ENCODE results near the gene DMPK. TPM values are rescaled to one million over a fixed set of nuclear protein-coding genes. Genes with fewer than 3 reads are reported as not detected.

DMPK gene
- total and polyA plus RNA-seq, 2 experiments from 2014 or later = 9.8 to 24.0 TPM

DNA sequence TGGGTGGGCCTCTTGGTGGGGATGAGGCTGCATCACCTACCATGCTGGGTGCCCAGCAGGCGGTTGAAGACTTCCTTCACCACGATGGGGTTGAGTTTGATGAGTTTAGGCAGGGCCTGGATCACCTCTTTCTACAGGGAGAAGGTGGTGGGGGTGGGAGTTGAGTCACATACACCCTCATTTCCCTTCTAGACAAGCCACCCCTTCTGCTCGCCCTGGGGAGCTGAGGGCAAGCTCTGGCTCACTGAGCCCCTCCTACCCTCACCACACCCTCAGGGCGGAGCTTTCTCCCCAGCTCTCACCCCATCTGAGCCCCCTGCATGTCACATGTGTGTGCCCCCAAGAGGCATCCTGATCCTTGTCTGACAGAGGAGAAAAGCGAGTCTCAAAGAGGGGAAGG is 40.4 kb upstream of the DMPK start (continued):
- TF ChIP-seq, protein P1, sequence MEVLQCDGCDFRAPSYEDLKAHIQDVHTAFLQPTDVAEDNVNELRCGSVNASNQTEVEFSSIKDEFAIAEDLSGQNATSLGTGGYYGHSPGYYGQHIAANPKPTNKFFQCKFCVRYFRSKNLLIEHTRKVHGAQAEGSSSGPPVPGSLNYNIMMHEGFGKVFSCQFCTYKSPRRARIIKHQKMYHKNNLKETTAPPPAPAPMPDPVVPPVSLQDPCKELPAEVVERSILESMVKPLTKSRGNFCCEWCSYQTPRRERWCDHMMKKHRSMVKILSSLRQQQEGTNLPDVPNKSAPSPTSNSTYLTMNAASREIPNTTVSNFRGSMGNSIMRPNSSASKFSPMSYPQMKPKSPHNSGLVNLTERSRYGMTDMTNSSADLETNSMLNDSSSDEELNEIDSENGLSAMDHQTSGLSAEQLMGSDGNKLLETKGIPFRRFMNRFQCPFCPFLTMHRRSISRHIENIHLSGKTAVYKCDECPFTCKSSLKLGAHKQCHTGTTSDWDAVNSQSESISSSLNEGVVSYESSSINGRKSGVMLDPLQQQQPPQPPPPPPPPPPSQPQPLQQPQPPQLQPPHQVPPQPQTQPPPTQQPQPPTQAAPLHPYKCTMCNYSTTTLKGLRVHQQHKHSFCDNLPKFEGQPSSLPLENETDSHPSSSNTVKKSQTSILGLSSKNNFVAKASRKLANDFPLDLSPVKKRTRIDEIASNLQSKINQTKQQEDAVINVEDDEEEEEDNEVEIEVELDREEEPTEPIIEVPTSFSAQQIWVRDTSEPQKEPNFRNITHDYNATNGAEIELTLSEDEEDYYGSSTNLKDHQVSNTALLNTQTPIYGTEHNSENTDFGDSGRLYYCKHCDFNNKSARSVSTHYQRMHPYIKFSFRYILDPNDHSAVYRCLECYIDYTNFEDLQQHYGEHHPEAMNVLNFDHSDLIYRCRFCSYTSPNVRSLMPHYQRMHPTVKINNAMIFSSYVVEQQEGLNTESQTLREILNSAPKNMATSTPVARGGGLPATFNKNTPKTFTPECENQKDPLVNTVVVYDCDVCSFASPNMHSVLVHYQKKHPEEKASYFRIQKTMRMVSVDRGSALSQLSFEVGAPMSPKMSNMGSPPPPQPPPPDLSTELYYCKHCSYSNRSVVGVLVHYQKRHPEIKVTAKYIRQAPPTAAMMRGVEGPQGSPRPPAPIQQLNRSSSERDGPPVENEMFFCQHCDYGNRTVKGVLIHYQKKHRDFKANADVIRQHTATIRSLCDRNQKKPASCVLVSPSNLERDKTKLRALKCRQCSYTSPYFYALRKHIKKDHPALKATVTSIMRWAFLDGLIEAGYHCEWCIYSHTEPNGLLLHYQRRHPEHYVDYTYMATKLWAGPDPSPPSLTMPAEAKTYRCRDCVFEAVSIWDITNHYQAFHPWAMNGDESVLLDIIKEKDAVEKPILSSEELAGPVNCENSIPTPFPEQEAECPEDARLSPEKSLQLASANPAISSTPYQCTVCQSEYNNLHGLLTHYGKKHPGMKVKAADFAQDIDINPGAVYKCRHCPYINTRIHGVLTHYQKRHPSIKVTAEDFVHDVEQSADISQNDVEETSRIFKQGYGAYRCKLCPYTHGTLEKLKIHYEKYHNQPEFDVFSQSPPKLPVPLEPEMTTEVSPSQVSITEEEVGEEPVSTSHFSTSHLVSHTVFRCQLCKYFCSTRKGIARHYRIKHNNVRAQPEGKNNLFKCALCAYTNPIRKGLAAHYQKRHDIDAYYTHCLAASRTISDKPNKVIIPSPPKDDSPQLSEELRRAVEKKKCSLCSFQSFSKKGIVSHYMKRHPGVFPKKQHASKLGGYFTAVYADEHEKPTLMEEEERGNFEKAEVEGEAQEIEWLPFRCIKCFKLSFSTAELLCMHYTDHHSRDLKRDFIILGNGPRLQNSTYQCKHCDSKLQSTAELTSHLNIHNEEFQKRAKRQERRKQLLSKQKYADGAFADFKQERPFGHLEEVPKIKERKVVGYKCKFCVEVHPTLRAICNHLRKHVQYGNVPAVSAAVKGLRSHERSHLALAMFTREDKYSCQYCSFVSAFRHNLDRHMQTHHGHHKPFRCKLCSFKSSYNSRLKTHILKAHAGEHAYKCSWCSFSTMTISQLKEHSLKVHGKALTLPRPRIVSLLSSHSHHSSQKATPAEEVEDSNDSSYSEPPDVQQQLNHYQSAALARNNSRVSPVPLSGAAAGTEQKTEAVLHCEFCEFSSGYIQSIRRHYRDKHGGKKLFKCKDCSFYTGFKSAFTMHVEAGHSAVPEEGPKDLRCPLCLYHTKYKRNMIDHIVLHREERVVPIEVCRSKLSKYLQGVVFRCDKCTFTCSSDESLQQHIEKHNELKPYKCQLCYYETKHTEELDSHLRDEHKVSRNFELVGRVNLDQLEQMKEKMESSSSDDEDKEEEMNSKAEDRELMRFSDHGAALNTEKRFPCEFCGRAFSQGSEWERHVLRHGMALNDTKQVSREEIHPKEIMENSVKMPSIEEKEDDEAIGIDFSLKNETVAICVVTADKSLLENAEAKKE (CRISPR knock-in tag; IDR thresholded peaks at IDR 0.05) = no peak

DNA sequence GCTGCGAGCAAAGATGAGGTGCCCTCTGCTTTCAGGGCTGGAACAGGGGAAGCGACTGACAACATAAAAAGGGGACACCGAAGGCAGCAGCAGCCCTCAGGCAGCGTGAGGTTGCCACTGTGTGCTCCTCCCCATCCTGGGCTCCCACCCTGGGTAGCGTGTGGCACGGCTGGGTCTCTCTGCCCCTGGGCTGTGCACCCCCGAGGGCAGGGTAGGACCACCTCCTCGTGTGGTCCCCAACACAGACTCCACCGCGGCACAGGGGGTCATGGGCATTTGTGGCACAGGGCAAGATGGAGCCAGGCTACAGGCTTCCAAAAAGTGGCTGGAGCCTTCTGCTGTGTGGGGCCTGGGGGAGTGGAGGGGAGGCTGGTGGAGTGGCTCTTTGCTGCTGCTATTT is 39.3 kb upstream of the DMPK start:
- peaks cover 23% of the 10 kb centered on the region; the same call in 1 of the 2 replicates for H3F3A ChIP-seq (replicated peaks; ENCODE audit: low read depth)
- no peaks in the 10 kb centered on the region for H3K79me2 ChIP-seq (replicated peaks; ENCODE audit: insufficient read depth)
- peaks cover 58% of the 10 kb centered on the region for H3K36me3 Mint-ChIP-seq (ENCODE audit: low read depth)
- H3K9me2 ChIP-seq (ENCODE audit: insufficient read depth) = no peaks in the 10 kb centered on the region
- H3K4me2 ChIP-seq = no peak overlapping the region
- H3K36me3 ChIP-seq (ENCODE audit: insufficient read depth) = no peaks in the 10 kb centered on the region; the same call in 1 of the 2 replicates
- DNase-seq (ENCODE audit: low spot score) = no peak
- H3K9me3 Mint-ChIP-seq = no peaks in the 10 kb centered on the region
- H3K27ac ChIP-seq (ENCODE audit: low read depth) = no peak overlapping the region
- no peak overlapping the region for H3K4me3 Mint-ChIP-seq
- ATAC-seq = no peak
- H3K4me3 ChIP-seq = no peak overlapping the region
- no peaks in the 10 kb centered on the region; the same call in 1 of the 2 replicates for H4K20me1 ChIP-seq (replicated peaks; ENCODE audit: insufficient read depth)
- no peak overlapping the region for H3K27ac Mint-ChIP-seq
- peaks cover 36% of the 10 kb centered on the region for H3K4me1 Mint-ChIP-seq
- peaks cover 23% of the 10 kb centered on the region for H3K27me3 Mint-ChIP-seq (ENCODE audit: insufficient read depth, low read depth, poor library complexity)
- H3K27me3 ChIP-seq (ENCODE audit: insufficient read depth) = no peaks in the 10 kb centered on the region
- no peak overlapping the region for H2AFZ ChIP-seq
- H3K4me1 ChIP-seq (ENCODE audit: insufficient read depth) = peaks cover 27% of the 10 kb centered on the region
- TF ChIP-seq CTCF (conservative IDR thresholded peaks at IDR 0.05; ENCODE audit: low read depth in 2 of 2) (no peak), CREB1 (CRISPR knock-in tag; IDR thresholded peaks at IDR 0.05; ENCODE audit: low read depth) (no peak), EZH2 (IDR thresholded peaks at IDR 0.05; ENCODE audit: low read depth, unreplicated experiment) (no peak), STAT1 (IDR thresholded peaks at IDR 0.05; ENCODE audit: unreplicated experiment) (no peak), EZH2phosphoT487 (IDR thresholded peaks at IDR 0.05; ENCODE audit: unreplicated experiment) (no peak), JUNB (IDR thresholded peaks at IDR 0.05; ENCODE audit: unreplicated experiment) (no peak)
- TF ChIP-seq, protein P1 (CRISPR knock-in tag; IDR thresholded peaks at IDR 0.05) = no peak

Measured in GM23338 (cell line).